Lower leg skin (tissue), 3 donors: ENCODE results near the gene IFNK.

Experiments
- POLR2A ChIP-seq, 2 donors: fragments of 450-650 bp; IDR thresholded peaks; one replicate each; pipeline ENCODE4 v1.6.1; 2016 to 2017; ENCODE audit warnings: antibody characterized with exemption in 2 of 2, mild to moderate bottlenecking in 1 of 2, moderate library complexity in 1 of 2
- TF ChIP-seq, protein P1 (sequence below), 3 donors: fragments of 450-650 bp; IDR thresholded peaks; one replicate each; pipeline ENCODE4 v1.5.1; 2016; ENCODE audit warnings: antibody characterized with exemption in 3 of 3, mild to moderate bottlenecking in 3 of 3, moderate library complexity in 2 of 3

GRCh38 chr9:27556470-27556869 lies 32.4 kb downstream of the IFNK start:
- TF ChIP-seq, protein P1, sequence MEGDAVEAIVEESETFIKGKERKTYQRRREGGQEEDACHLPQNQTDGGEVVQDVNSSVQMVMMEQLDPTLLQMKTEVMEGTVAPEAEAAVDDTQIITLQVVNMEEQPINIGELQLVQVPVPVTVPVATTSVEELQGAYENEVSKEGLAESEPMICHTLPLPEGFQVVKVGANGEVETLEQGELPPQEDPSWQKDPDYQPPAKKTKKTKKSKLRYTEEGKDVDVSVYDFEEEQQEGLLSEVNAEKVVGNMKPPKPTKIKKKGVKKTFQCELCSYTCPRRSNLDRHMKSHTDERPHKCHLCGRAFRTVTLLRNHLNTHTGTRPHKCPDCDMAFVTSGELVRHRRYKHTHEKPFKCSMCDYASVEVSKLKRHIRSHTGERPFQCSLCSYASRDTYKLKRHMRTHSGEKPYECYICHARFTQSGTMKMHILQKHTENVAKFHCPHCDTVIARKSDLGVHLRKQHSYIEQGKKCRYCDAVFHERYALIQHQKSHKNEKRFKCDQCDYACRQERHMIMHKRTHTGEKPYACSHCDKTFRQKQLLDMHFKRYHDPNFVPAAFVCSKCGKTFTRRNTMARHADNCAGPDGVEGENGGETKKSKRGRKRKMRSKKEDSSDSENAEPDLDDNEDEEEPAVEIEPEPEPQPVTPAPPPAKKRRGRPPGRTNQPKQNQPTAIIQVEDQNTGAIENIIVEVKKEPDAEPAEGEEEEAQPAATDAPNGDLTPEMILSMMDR (IDR thresholded peaks at IDR 0.05), result no peak
- TF ChIP-seq POLR2A (IDR thresholded peaks at IDR 0.05), result no peak
